GM12878 (cell line): Measurements from ENCODE around the gene PI3. TPM values are rescaled to one million over a fixed set of nuclear protein-coding genes. Genes with fewer than 3 reads are reported as not detected.

Experiments used
- ATAC-seq: fragments of 200-7000 bp; cut with Tn5 transposase; 3 replicates; pipeline ENCODE4 v1.9.1; 2020; ENCODE audit warnings: mild to moderate bottlenecking, moderate library complexity
- BruUV-seq: library from RNA; stranded (reverse); fragments of 400-500 nt; replicated peaks from 2 replicates; lab custom pipeline; 2021; lab: Mats Ljungman, UMichigan
- CTCF ChIA-PET: fragments of 300-600 bp; sonication (Branson Sonifier 250); formaldehyde crosslinking; extraction: SDS; loops from one replicate; lab custom pipeline; 2021; ENCODE audit warnings: inconsistent platforms; lab: Yijun Ruan, JAX
- POLR2A ChIA-PET: fragments of 350-600 bp; formaldehyde crosslinking; extraction: SDS; loops from one replicate; lab custom pipeline; 2021; ENCODE audit warnings: inconsistent platforms; lab: Charles Lee
- RAD21 ChIA-PET: fragments of 300-600 bp; sonication (Branson Sonifier 250); formaldehyde crosslinking; loops from one replicate; lab custom pipeline; 2023; ENCODE audit warnings: antibody characterized with exemption; ENCODE audit not compliant: unreplicated experiment; lab: Charles Lee
- SMC1A ChIA-PET: fragments of 300-600 bp; sonication (Branson Sonifier 250); formaldehyde crosslinking; loops from one replicate; lab custom pipeline; 2023; ENCODE audit not compliant: unreplicated experiment, uncharacterized antibody; lab: Charles Lee
- DNase-seq: peaks from one replicate; pipeline ENCODE4 v3.0.0-alpha.2; 2011; ENCODE audit warnings: low read depth, low spot score
- FAIRE-seq: peaks from 3 replicates; lab custom pipeline; 2011; peaks lifted over from hg19 to GRCh38; lab: Jason Lieb, UNC
- H2AFZ ChIP-seq: 2 replicates; pipeline ENCODE4 v1.6.0; 2011; ENCODE audit warnings: low read depth, low read length, control low read depth; ENCODE audit not compliant: control insufficient read depth
- H3K27ac ChIP-seq: 2 replicates; pipeline ENCODE4 v1.5.1; 2011; ENCODE audit warnings: control low read depth; ENCODE audit not compliant: control insufficient read depth, insufficient read depth
- H3K27me3 ChIP-seq, 2 experiments: replicated peaks in 1 of 2; 2 replicates each; pipeline versions ENCODE4 v1.6.0 to v1.6.1; 2011; ENCODE audit warnings: low read length in 1 of 2; ENCODE audit not compliant: control insufficient read depth in 2 of 2, insufficient read depth in 2 of 2
- H3K36me3 ChIP-seq, 2 experiments: 2 replicates each; pipeline ENCODE4 v1.5.1; 2011; ENCODE audit warnings: low read length in 1 of 2; ENCODE audit not compliant: control insufficient read depth in 2 of 2, insufficient read depth in 2 of 2
- H3K4me1 ChIP-seq: 2 replicates; pipeline ENCODE4 v1.6.1; 2011; ENCODE audit warnings: mild to moderate bottlenecking, low read length, moderate library complexity, mixed read lengths; ENCODE audit not compliant: control insufficient read depth, insufficient read depth
- H3K4me2 ChIP-seq: 2 replicates; pipeline ENCODE4 v1.6.0; 2011; ENCODE audit warnings: control low read depth; ENCODE audit not compliant: control insufficient read depth, insufficient read depth
- H3K4me3 ChIP-seq: fragments of 200-600 bp; sonication (generic); 2 replicates; pipeline ENCODE4 v1.5.1; 2016
- H3K79me2 ChIP-seq: 2 replicates; pipeline ENCODE4 v1.6.0; 2011; ENCODE audit warnings: low read length; ENCODE audit not compliant: control insufficient read depth, insufficient read depth
- H3K9ac ChIP-seq: 2 replicates; pipeline ENCODE4 v1.8.0; 2011; ENCODE audit warnings: low read length, control low read depth, mixed read lengths; ENCODE audit not compliant: control insufficient read depth, insufficient read depth
- H3K9me3 ChIP-seq: replicated peaks from 3 replicates; pipeline ENCODE4 v1.5.1; 2011; ENCODE audit warnings: mild to moderate bottlenecking, low read length; ENCODE audit not compliant: control insufficient read depth, insufficient read depth
- H4K20me1 ChIP-seq: 2 replicates; pipeline ENCODE4 v1.6.0; 2011; ENCODE audit not compliant: control insufficient read depth, insufficient read depth
- CBX3 ChIP-seq: fragments of 200-600 bp; sonication (generic); IDR thresholded peaks from 2 replicates; pipeline ENCODE4 v1.6.1; 2016; ENCODE audit warnings: low read depth, borderline replicate concordance
- FOS ChIP-seq: IDR thresholded peaks from 3 replicates; pipeline ENCODE4 v1.6.1; 2011; ENCODE audit warnings: borderline replicate concordance; ENCODE audit not compliant: insufficient read length; ENCODE audit errors: extremely low read depth
- KLF5 ChIP-seq: fragments of 450-650 bp; IDR thresholded peaks from 2 replicates; pipeline ENCODE4 v1.6.1; 2014; ENCODE audit warnings: mild to moderate bottlenecking; ENCODE audit not compliant: partially characterized antibody
- NFIC ChIP-seq: IDR thresholded peaks from 2 replicates; pipeline ENCODE4 v1.6.1; 2012; ENCODE audit warnings: low read depth, mild to moderate bottlenecking, inconsistent platforms, low read length, moderate library complexity
- PAX5 ChIP-seq: IDR thresholded peaks from 2 replicates; pipeline ENCODE4 v1.6.1; 2011; ENCODE audit warnings: low read depth, low read length, borderline replicate concordance
- POLR2AphosphoS2 ChIP-seq: IDR thresholded peaks from 2 replicates; pipeline ENCODE4 v1.6.1; 2011; ENCODE audit warnings: low read depth, mild to moderate bottlenecking, low read length, improper control_type of control experiment, moderate library complexity
- POU2F2 ChIP-seq: IDR thresholded peaks from 3 replicates; pipeline ENCODE4 v1.6.1; 2011; ENCODE audit warnings: low read depth, mild to moderate bottlenecking, low read length, borderline replicate concordance
- RB1 ChIP-seq: fragments of 450-650 bp; formaldehyde crosslinking; IDR thresholded peaks from 2 replicates; pipeline ENCODE4 v1.6.1; 2017; ENCODE audit warnings: mild to moderate bottlenecking, borderline replicate concordance
- SUPT20H ChIP-seq: IDR thresholded peaks from 2 replicates; pipeline ENCODE4 v1.6.1; 2011; ENCODE audit warnings: low read depth, mild to moderate bottlenecking, low read length, moderate library complexity, borderline replicate concordance; ENCODE audit not compliant: control insufficient read depth
- YBX1 ChIP-seq: fragments of 450-650 bp; IDR thresholded peaks from 2 replicates; pipeline ENCODE4 v1.6.1; 2016; ENCODE audit warnings: antibody characterized with exemption
- WGBS: methylation state at CpG from one replicate; pipeline ENCODE4 v1.1.6; 2016; ENCODE audit warnings: low lambda C conversion rate; ENCODE audit not compliant: insufficient replicate concordance, insufficient coverage; ENCODE audit errors: missing lambda C conversion rate; 5-methylcytosine and 5-hydroxymethylcytosine counted together
- in situ Hi-C: fragments of 300-500 bp; cut with MboI; formaldehyde crosslinking; loops from 9 replicates; pipeline ENCODE4 v1.14.3; 2018; ENCODE audit warnings: mixed read lengths
- intact Hi-C: fragments of 100-400 bp; cut with micrococcal nuclease; formaldehyde crosslinking; loops from one replicate; pipeline ENCODE4 v1.14.2; 2022; ENCODE audit not compliant: unreplicated experiment
- polyA plus RNA-seq, 11 experiments: library from polyadenylated mRNA; depleted of rRNA in 4 of 11; unstranded in 6 of 11; stranded (reverse) in 5 of 11; fragments of >200 nt; fragmentation: Nextera tagmentation in 4 of 11; fragmentation: Illumina TruSeq in 1 of 11; extraction: Ambion mirVana in 4 of 11; extraction: Trizol in 1 of 11; gene quantifications; 1 replicate in 1 of 11; 2 replicates in 10 of 11; pipeline versions ENCODE4 v1.2.1 to v1.2.3, GENCODE V29; 2011 to 2016; ENCODE audit warnings: inconsistent platforms in 2 of 11, missing spikeins in 2 of 11, low read depth in 1 of 11
- total RNA-seq, 4 experiments: library from RNA; depleted of rRNA in 3 of 4; stranded (reverse); fragments of >200 nt in 3 of 4; fragmentation: Illumina TruSeq in 1 of 4; extraction: Trizol in 1 of 4; gene quantifications; 2 replicates each; pipeline versions ENCODE4 v1.2.1 to v1.2.3, GENCODE V29; 2013 to 2021
- TF ChIP-seq, protein P1 (sequence below): IDR thresholded peaks from 2 replicates; pipeline ENCODE4 v1.6.1; 2012; ENCODE audit warnings: mild to moderate bottlenecking, low read depth, low read length
- TF ChIP-seq, protein P2 (sequence below): fragments of 450-650 bp; IDR thresholded peaks from 2 replicates; pipeline ENCODE4 v1.6.1; 2017; ENCODE audit warnings: mild to moderate bottlenecking
- TF ChIP-seq, protein P3 (sequence below): fragments of 450-650 bp; IDR thresholded peaks from 2 replicates; pipeline ENCODE4 v1.6.1; 2017; ENCODE audit warnings: mild to moderate bottlenecking, moderate library complexity

The PI3 gene
- total and polyA plus RNA-seq, 10 of the 15 experiments (the other 5 are each of a cell fraction or from before 2014, with no cell fraction given), result not detected

- DNase-seq, result no peak
- Histone ChIP-seq H3K79me2 (no peaks in the 10 kb centered on the region), H3K4me3 (no peak overlapping the region), H3K9ac (no peak overlapping the region), H3K27ac (no peak overlapping the region), H3K36me3 (no peaks in the 10 kb centered on the region), H3K27me3 (peaks cover 1 to 5% of the 10 kb centered on the region in 2 experiments; a peak in 3 of 4 replicates), H3K4me2 (0 out of 2 replicates have a peak overlapping the region, but pooled peaks have one; percentile 17), H3K9me3 (no peaks in the 10 kb centered on the region; the same call in 2 of the 3 replicates), H2AFZ (peak overlapping the region; percentile 33), H3K4me1 (no peaks in the 10 kb centered on the region), H4K20me1 (no peaks in the 10 kb centered on the region)
- ChIA-PET POLR2A (no interaction called here), CTCF (interaction anchor here (0.7 to 3.3 kb wide), 11 partner anchors 8 to 632 kb away, joined by 3 to 34 read pairs (median 3); no protein-coding TSS in a partner anchor), SMC1A (interaction anchor here (0.7 to 2.2 kb wide), 2 partner anchors 41 to 152 kb away, joined by 3 to 13 read pairs; no protein-coding TSS in a partner anchor), RAD21 (interaction anchor here (0.7 kb wide), 1 partner anchor 155 kb away, joined by 3 read pairs; no protein-coding TSS in a partner anchor)
- intact Hi-C loops (loop anchor here (5.0 kb wide), 1 partner anchor 154 kb away; no protein-coding TSS in a partner anchor), in situ Hi-C loops (no loop called here)
- FAIRE-seq, result peak; percentile 13
- WGBS, result 19% methylated on average over 20 of the region's 20 CpGs
- ATAC-seq, result peak; percentile 80
- no TSS peak for BruUV-seq
- TF ChIP-seq, protein P1, sequence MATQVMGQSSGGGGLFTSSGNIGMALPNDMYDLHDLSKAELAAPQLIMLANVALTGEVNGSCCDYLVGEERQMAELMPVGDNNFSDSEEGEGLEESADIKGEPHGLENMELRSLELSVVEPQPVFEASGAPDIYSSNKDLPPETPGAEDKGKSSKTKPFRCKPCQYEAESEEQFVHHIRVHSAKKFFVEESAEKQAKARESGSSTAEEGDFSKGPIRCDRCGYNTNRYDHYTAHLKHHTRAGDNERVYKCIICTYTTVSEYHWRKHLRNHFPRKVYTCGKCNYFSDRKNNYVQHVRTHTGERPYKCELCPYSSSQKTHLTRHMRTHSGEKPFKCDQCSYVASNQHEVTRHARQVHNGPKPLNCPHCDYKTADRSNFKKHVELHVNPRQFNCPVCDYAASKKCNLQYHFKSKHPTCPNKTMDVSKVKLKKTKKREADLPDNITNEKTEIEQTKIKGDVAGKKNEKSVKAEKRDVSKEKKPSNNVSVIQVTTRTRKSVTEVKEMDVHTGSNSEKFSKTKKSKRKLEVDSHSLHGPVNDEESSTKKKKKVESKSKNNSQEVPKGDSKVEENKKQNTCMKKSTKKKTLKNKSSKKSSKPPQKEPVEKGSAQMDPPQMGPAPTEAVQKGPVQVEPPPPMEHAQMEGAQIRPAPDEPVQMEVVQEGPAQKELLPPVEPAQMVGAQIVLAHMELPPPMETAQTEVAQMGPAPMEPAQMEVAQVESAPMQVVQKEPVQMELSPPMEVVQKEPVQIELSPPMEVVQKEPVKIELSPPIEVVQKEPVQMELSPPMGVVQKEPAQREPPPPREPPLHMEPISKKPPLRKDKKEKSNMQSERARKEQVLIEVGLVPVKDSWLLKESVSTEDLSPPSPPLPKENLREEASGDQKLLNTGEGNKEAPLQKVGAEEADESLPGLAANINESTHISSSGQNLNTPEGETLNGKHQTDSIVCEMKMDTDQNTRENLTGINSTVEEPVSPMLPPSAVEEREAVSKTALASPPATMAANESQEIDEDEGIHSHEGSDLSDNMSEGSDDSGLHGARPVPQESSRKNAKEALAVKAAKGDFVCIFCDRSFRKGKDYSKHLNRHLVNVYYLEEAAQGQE, result no peak
- TF ChIP-seq, protein P2, sequence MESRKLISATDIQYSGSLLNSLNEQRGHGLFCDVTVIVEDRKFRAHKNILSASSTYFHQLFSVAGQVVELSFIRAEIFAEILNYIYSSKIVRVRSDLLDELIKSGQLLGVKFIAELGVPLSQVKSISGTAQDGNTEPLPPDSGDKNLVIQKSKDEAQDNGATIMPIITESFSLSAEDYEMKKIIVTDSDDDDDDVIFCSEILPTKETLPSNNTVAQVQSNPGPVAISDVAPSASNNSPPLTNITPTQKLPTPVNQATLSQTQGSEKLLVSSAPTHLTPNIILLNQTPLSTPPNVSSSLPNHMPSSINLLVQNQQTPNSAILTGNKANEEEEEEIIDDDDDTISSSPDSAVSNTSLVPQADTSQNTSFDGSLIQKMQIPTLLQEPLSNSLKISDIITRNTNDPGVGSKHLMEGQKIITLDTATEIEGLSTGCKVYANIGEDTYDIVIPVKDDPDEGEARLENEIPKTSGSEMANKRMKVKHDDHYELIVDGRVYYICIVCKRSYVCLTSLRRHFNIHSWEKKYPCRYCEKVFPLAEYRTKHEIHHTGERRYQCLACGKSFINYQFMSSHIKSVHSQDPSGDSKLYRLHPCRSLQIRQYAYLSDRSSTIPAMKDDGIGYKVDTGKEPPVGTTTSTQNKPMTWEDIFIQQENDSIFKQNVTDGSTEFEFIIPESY, result no peak
- TF ChIP-seq RB1 (no peak), POU2F2 (no peak), CBX3 (no peak), POLR2AphosphoS2 (no peak), KLF5 (no peak), FOS (no peak), YBX1 (no peak), SUPT20H (no peak), PAX5 (no peak), NFIC (no peak)
- TF ChIP-seq, protein P3, sequence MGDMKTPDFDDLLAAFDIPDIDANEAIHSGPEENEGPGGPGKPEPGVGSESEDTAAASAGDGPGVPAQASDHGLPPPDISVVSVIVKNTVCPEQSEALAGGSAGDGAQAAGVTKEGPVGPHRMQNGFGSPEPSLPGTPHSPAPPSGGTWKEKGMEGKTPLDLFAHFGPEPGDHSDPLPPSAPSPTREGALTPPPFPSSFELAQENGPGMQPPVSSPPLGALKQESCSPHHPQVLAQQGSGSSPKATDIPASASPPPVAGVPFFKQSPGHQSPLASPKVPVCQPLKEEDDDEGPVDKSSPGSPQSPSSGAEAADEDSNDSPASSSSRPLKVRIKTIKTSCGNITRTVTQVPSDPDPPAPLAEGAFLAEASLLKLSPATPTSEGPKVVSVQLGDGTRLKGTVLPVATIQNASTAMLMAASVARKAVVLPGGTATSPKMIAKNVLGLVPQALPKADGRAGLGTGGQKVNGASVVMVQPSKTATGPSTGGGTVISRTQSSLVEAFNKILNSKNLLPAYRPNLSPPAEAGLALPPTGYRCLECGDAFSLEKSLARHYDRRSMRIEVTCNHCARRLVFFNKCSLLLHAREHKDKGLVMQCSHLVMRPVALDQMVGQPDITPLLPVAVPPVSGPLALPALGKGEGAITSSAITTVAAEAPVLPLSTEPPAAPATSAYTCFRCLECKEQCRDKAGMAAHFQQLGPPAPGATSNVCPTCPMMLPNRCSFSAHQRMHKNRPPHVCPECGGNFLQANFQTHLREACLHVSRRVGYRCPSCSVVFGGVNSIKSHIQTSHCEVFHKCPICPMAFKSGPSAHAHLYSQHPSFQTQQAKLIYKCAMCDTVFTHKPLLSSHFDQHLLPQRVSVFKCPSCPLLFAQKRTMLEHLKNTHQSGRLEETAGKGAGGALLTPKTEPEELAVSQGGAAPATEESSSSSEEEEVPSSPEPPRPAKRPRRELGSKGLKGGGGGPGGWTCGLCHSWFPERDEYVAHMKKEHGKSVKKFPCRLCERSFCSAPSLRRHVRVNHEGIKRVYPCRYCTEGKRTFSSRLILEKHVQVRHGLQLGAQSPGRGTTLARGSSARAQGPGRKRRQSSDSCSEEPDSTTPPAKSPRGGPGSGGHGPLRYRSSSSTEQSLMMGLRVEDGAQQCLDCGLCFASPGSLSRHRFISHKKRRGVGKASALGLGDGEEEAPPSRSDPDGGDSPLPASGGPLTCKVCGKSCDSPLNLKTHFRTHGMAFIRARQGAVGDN, result no peak
Measured at GRCh38 chr20:45138561-45139300, 36.0 kb upstream of the PI3 start.
